GM12873 (cell line): ENCODE data around the gene RNF214.

Experiments
- CTCF ChIP-seq: IDR thresholded peaks from 2 replicates; pipeline ENCODE4 v1.5.1; 2012; ENCODE audit warnings: low read depth, mild to moderate bottlenecking, moderate library complexity, low read length, control low read depth; ENCODE audit not compliant: insufficient read depth; ENCODE audit errors: missing control alignments

The RNF214 gene

GRCh38 chr11:117199916-117200812, 32.3 kb upstream of the RNF214 start:
- no peak for TF ChIP-seq CTCF

- TF ChIP-seq CTCF: no peak
Measured at GRCh38 chr11:117200813-117201657, 31.4 kb upstream of the RNF214 start.

- no peak for TF ChIP-seq CTCF
Measured at GRCh38 chr11:117201658-117202305, 30.7 kb upstream of the RNF214 start.

- no peak for TF ChIP-seq CTCF
Measured at GRCh38 chr11:117202386-117203068, 29.9 kb upstream of the RNF214 start.

GRCh38 chr11:117203069-117203407, 29.4 kb upstream of the RNF214 start:
- no peak for TF ChIP-seq CTCF

GRCh38 chr11:117204283-117205080, 28.0 kb upstream of the RNF214 start:
- TF ChIP-seq CTCF: no peak
